ENCODE data around the gene SYTL1.
A peak's percentile ranks its signal among the peaks of the same experiment; 100 is the strongest.

The SYTL1 gene

GRCh38 chr1:27346991-27347624 lies 5.3 kb downstream of the SYTL1 start:
- TF ChIP-seq TEAD4 (IDR thresholded peaks at IDR 0.05) = peak; percentile 45; the same call in 1 of the 2 replicates
- TF ChIP-seq TAF1 (IDR thresholded peaks at IDR 0.05; ENCODE audit: low read depth) = no peak

DNA sequence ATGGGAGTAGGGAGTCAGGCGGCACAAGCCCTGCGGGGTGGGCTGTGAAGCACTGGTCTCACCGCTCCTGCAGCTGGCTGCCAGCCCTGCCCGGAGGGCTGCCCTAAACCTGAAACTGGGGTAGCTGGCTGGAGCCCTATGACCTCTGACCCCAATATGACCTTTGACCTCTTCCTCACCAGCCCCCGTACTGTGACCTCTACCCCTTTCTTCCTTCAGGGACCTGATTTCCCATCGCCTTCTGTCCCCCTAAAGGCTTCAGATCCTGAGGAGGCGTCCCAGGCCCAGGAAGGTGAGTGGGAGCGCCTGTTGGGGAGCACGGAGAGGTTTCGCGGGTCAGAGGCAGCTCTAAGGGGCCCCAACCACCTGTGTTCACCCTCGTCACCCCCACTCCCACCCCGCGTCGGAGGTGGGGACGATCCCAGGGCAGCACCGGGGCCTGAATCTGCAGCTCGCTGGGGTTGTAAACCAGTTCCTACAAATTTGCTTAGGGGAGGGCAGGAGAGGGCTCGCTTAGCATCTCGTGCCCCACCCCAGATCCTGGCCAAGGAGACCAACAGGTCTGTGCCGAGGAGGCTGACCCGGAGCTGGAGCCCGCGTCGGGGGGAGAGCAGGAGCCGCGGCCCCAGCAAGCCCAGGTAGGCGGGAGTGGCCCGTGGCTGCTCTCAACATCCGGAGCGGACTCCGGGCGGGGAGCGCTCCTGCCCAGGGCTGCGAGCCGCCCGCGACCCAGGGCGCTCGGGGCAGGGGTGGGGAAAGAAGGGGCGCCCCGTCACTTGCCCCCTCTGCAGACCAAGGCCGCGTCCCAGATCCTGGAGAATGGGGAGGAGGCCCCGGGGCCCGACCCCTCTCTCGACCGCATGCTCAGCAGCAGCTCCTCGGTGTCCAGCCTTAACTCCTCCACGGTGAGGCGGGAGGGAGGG lies 7.3 kb downstream of the SYTL1 start:
- TF ChIP-seq RAD21 (IDR thresholded peaks at IDR 0.05; ENCODE audit: low read depth) (peak; percentile 9; the same call in 1 of the 2 replicates), TEAD4 (IDR thresholded peaks at IDR 0.05) (peak; percentile 29), YY1 (IDR thresholded peaks at IDR 0.05; ENCODE audit: low read depth) (0 out of 2 replicates have a peak, but pooled peaks have one; percentile 15), TCF12 (IDR thresholded peaks at IDR 0.05; ENCODE audit: low read depth) (peak; percentile 41; the same call in 1 of the 2 replicates), EGR1 (IDR thresholded peaks at IDR 0.05) (no peak), CEBPB (IDR thresholded peaks at IDR 0.05) (no peak), TAF1 (IDR thresholded peaks at IDR 0.05; ENCODE audit: low read depth) (no peak), CREB1 (IDR thresholded peaks at IDR 0.05; ENCODE audit: low read depth) (no peak), ZBTB7A (IDR thresholded peaks at IDR 0.05; ENCODE audit: low read depth) (peak; percentile 34; the same call in 1 of the 2 replicates), FOXM1 (IDR thresholded peaks at IDR 0.05; ENCODE audit: borderline replicate concordance, low read depth) (0 out of 2 replicates have a peak, but pooled peaks have one; percentile 12), EP300 (IDR thresholded peaks at IDR 0.05; ENCODE audit: borderline replicate concordance) (no peak), NFIC (IDR thresholded peaks at IDR 0.05) (peak; percentile 40; the same call in 1 of the 2 replicates), USF1 (IDR thresholded peaks at IDR 0.05) (no peak)
- TF ChIP-seq, protein P1, sequence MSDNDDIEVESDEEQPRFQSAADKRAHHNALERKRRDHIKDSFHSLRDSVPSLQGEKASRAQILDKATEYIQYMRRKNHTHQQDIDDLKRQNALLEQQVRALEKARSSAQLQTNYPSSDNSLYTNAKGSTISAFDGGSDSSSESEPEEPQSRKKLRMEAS (IDR thresholded peaks at IDR 0.05) = peak; percentile 23; the same call in 1 of the 2 replicates
- TF ChIP-seq, protein P2, sequence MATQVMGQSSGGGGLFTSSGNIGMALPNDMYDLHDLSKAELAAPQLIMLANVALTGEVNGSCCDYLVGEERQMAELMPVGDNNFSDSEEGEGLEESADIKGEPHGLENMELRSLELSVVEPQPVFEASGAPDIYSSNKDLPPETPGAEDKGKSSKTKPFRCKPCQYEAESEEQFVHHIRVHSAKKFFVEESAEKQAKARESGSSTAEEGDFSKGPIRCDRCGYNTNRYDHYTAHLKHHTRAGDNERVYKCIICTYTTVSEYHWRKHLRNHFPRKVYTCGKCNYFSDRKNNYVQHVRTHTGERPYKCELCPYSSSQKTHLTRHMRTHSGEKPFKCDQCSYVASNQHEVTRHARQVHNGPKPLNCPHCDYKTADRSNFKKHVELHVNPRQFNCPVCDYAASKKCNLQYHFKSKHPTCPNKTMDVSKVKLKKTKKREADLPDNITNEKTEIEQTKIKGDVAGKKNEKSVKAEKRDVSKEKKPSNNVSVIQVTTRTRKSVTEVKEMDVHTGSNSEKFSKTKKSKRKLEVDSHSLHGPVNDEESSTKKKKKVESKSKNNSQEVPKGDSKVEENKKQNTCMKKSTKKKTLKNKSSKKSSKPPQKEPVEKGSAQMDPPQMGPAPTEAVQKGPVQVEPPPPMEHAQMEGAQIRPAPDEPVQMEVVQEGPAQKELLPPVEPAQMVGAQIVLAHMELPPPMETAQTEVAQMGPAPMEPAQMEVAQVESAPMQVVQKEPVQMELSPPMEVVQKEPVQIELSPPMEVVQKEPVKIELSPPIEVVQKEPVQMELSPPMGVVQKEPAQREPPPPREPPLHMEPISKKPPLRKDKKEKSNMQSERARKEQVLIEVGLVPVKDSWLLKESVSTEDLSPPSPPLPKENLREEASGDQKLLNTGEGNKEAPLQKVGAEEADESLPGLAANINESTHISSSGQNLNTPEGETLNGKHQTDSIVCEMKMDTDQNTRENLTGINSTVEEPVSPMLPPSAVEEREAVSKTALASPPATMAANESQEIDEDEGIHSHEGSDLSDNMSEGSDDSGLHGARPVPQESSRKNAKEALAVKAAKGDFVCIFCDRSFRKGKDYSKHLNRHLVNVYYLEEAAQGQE (IDR thresholded peaks at IDR 0.05; ENCODE audit: low read depth) = no peak

GRCh38 chr1:27349784-27350662 lies 8.2 kb downstream of the SYTL1 start:
- TF ChIP-seq RAD21 (IDR thresholded peaks at IDR 0.05; ENCODE audit: low read depth) (no peak), YY1 (IDR thresholded peaks at IDR 0.05; ENCODE audit: low read depth) (no peak), TEAD4 (IDR thresholded peaks at IDR 0.05) (no peak), CREB1 (IDR thresholded peaks at IDR 0.05; ENCODE audit: low read depth) (no peak), TAF1 (IDR thresholded peaks at IDR 0.05; ENCODE audit: low read depth) (no peak)

- TF ChIP-seq FOXM1 (IDR thresholded peaks at IDR 0.05; ENCODE audit: borderline replicate concordance, low read depth) = no peak
- no peak for TF ChIP-seq TCF12 (IDR thresholded peaks at IDR 0.05; ENCODE audit: low read depth)
- no peak for TF ChIP-seq USF1 (IDR thresholded peaks at IDR 0.05)
- no peak for TF ChIP-seq ZBTB7A (IDR thresholded peaks at IDR 0.05; ENCODE audit: low read depth)
- TF ChIP-seq, protein P1 (IDR thresholded peaks at IDR 0.05) = no peak
- TF ChIP-seq RAD21 (IDR thresholded peaks at IDR 0.05; ENCODE audit: low read depth) = no peak
- no peak for TF ChIP-seq CEBPB (IDR thresholded peaks at IDR 0.05)
- no peak for TF ChIP-seq EGR1 (IDR thresholded peaks at IDR 0.05)
- no peak for TF ChIP-seq TAF1 (IDR thresholded peaks at IDR 0.05; ENCODE audit: low read depth)
- no peak for TF ChIP-seq YY1 (IDR thresholded peaks at IDR 0.05; ENCODE audit: low read depth)
- no peak for TF ChIP-seq CREB1 (IDR thresholded peaks at IDR 0.05; ENCODE audit: low read depth)
Observed at GRCh38 chr1:27350663-27351540, 9.1 kb downstream of the SYTL1 start.

GRCh38 chr1:27351541-27352107 lies 9.8 kb downstream of the SYTL1 start:
- TF ChIP-seq TAF1 (IDR thresholded peaks at IDR 0.05; ENCODE audit: low read depth) = no peak
- TF ChIP-seq, protein P2 (IDR thresholded peaks at IDR 0.05; ENCODE audit: low read depth) = no peak
- TF ChIP-seq EP300 (IDR thresholded peaks at IDR 0.05; ENCODE audit: borderline replicate concordance) = no peak
- no peak for TF ChIP-seq RAD21 (IDR thresholded peaks at IDR 0.05; ENCODE audit: low read depth)
- no peak for TF ChIP-seq NFIC (IDR thresholded peaks at IDR 0.05)
- no peak for TF ChIP-seq FOXM1 (IDR thresholded peaks at IDR 0.05; ENCODE audit: borderline replicate concordance, low read depth)
- TF ChIP-seq TCF12 (IDR thresholded peaks at IDR 0.05; ENCODE audit: low read depth) = no peak
- no peak for TF ChIP-seq USF1 (IDR thresholded peaks at IDR 0.05)
- no peak for TF ChIP-seq EGR1 (IDR thresholded peaks at IDR 0.05)
- TF ChIP-seq TEAD4 (IDR thresholded peaks at IDR 0.05) = no peak
- TF ChIP-seq ZBTB7A (IDR thresholded peaks at IDR 0.05; ENCODE audit: low read depth) = no peak
- TF ChIP-seq YY1 (IDR thresholded peaks at IDR 0.05; ENCODE audit: low read depth) = no peak
- no peak for TF ChIP-seq CREB1 (IDR thresholded peaks at IDR 0.05; ENCODE audit: low read depth)
- TF ChIP-seq CEBPB (IDR thresholded peaks at IDR 0.05) = no peak
- TF ChIP-seq, protein P1 (IDR thresholded peaks at IDR 0.05) = no peak
